Pulmonary artery endothelial cell (primary cell): ENCODE results near the gene SLAMF8. TPM values are rescaled to one million over a fixed set of nuclear protein-coding genes. Genes with fewer than 3 reads are reported as not detected.
A peak's percentile ranks its signal among the peaks of the same experiment; 100 is the strongest.

Source experiments
- DNase-seq: peaks from one replicate; pipeline ENCODE4 v3.0.0-alpha.2; 2011; ENCODE audit warnings: low read depth, low spot score
- total RNA-seq: library from RNA; depleted of rRNA; stranded (reverse); fragments of >200 nt; gene quantifications from 2 replicates; pipeline ENCODE4 v1.2.3, GENCODE V29; 2014

SLAMF8 gene
- total RNA-seq, 1 donor from 2014 or later = not detected

- DNase-seq = no peak
These were observed 19.3 kb downstream of the SLAMF8 start for GRCh38 chr1:159845751-159846629.

GRCh38 chr1:159847231-159847630 lies 20.6 kb downstream of the SLAMF8 start:
- DNase-seq = no peak

GRCh38 chr1:159848326-159848725 lies 21.7 kb downstream of the SLAMF8 start:
- no peak for DNase-seq

GRCh38 chr1:159849626-159850366 lies 23.1 kb downstream of the SLAMF8 start:
- no peak for DNase-seq

- DNase-seq = no peak
These were observed 24.7 kb downstream of the SLAMF8 start for GRCh38 chr1:159851407-159851806.

- DNase-seq = no peak
These were observed 26.9 kb downstream of the SLAMF8 start for GRCh38 chr1:159853417-159854115.

GRCh38 chr1:159854116-159854692 lies 27.5 kb downstream of the SLAMF8 start:
- peak; percentile 17 for DNase-seq

GRCh38 chr1:159854693-159855192 lies 28.1 kb downstream of the SLAMF8 start:
- peak; percentile 19 for DNase-seq

GRCh38 chr1:159855709-159856108 lies 29.0 kb downstream of the SLAMF8 start:
- no peak for DNase-seq

- DNase-seq = no peak
These were observed 29.9 kb downstream of the SLAMF8 start for GRCh38 chr1:159856576-159856975.

- no peak for DNase-seq
These were observed 31.2 kb downstream of the SLAMF8 start for GRCh38 chr1:159857889-159858288.

- DNase-seq = no peak
These were observed 33.2 kb downstream of the SLAMF8 start for GRCh38 chr1:159859767-159860322.

- no peak for DNase-seq
These were observed 33.8 kb downstream of the SLAMF8 start for GRCh38 chr1:159860456-159860855.

- no peak for DNase-seq
These were observed 34.5 kb downstream of the SLAMF8 start for GRCh38 chr1:159861218-159861617.

- DNase-seq = no peak
These were observed 35.4 kb downstream of the SLAMF8 start for GRCh38 chr1:159862031-159862430.

- DNase-seq = no peak
These were observed 35.9 kb downstream of the SLAMF8 start, which contains the start of gene VSIG8 for GRCh38 chr1:159862557-159862956. Gene VSIG8, minus strand, starts transcription at chr1:159862657. Its CDS starts 136 bp downstream, at chr1:159862521.

- DNase-seq = no peak
These were observed 37.6 kb downstream of the SLAMF8 start for GRCh38 chr1:159864262-159864661.

GRCh38 chr1:159866066-159866465 lies 39.4 kb downstream of the SLAMF8 start:
- DNase-seq = no peak

GRCh38 chr1:159866905-159867663 lies 40.4 kb downstream of the SLAMF8 start:
- DNase-seq = no peak

- no peak for DNase-seq
These were observed 41.0 kb downstream of the SLAMF8 start for GRCh38 chr1:159867664-159868026.
